Left kidney (tissue), 8 donors: ENCODE results near the gene BCL2L12. TPM values are rescaled to one million over a fixed set of nuclear protein-coding genes. Genes with fewer than 3 reads are reported as not detected.
"Not testable (repeated sequence)": the region's sequence is repeated elsewhere in the genome, so short reads cannot be mapped to it uniquely, and the experiment has no call there.

ENCODE experiments used
- DNase-seq: peaks from one replicate; pipeline ENCODE4 v3.0.0-alpha.2; 2013
- long read RNA-seq, 8 donors: transcript quantifications; one replicate each; lab custom pipeline, GENCODE V29; 2026
- polyA plus RNA-seq: library from polyadenylated mRNA; unstranded; fragments of 120-200 nt; gene quantifications from one replicate; pipeline ENCODE4 v1.2.1, GENCODE V29; 2013; ENCODE audit not compliant: insufficient read length

Gene BCL2L12, protein sequence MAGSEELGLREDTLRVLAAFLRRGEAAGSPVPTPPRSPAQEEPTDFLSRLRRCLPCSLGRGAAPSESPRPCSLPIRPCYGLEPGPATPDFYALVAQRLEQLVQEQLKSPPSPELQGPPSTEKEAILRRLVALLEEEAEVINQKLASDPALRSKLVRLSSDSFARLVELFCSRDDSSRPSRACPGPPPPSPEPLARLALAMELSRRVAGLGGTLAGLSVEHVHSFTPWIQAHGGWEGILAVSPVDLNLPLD
- polyA plus RNA-seq: 20.7 TPM
- long read RNA-seq, donor 1, transcript BCL2L12-212 (7 exons, 1,854 nt): major isoform, 6 of 14 reads
- long read RNA-seq, donor 1, partial matches to known transcripts: 5 of 14 reads
- long read RNA-seq, donor 1, other reads (novel, unspliced or antisense): 0 of 14 reads
- long read RNA-seq, donor 2, transcript BCL2L12-207 (6 exons, 893 nt): minor isoform, 5 of 16 reads
- long read RNA-seq, donor 2, transcript BCL2L12-212 (7 exons, 1,854 nt): major isoform, 9 of 16 reads
- long read RNA-seq, donor 2, partial matches to known transcripts: 0 of 16 reads
- long read RNA-seq, donor 2, other reads (novel, unspliced or antisense): 0 of 16 reads
- long read RNA-seq, donor 3, partial matches to known transcripts: 5 of 12 reads
- long read RNA-seq, donor 3, other reads (novel, unspliced or antisense): 0 of 12 reads
- long read RNA-seq, donor 4, partial matches to known transcripts: 0 of 3 reads
- long read RNA-seq, donor 4, other reads (novel, unspliced or antisense): 0 of 3 reads
- long read RNA-seq, donor 5, transcript BCL2L12-212 (7 exons, 1,854 nt): major isoform, 9 of 26 reads
- long read RNA-seq, donor 5, partial matches to known transcripts: 15 of 26 reads
- long read RNA-seq, donor 5, other reads (novel, unspliced or antisense): 0 of 26 reads
- long read RNA-seq, donor 6, transcript BCL2L12-212 (7 exons, 1,854 nt): major isoform, 8 of 35 reads
- long read RNA-seq, donor 6, partial matches to known transcripts: 22 of 35 reads
- long read RNA-seq, donor 6, other reads (novel, unspliced or antisense): 0 of 35 reads
- long read RNA-seq, donor 7, transcript BCL2L12-212 (7 exons, 1,854 nt): major isoform, 12 of 16 reads
- long read RNA-seq, donor 7, partial matches to known transcripts: 0 of 16 reads
- long read RNA-seq, donor 7, other reads (novel, unspliced or antisense): 0 of 16 reads
- long read RNA-seq, donor 8, transcript BCL2L12-212 (7 exons, 1,854 nt): major isoform, 5 of 6 reads
- long read RNA-seq, donor 8, partial matches to known transcripts: 0 of 6 reads
- long read RNA-seq, donor 8, other reads (novel, unspliced or antisense): 0 of 6 reads

DNA sequence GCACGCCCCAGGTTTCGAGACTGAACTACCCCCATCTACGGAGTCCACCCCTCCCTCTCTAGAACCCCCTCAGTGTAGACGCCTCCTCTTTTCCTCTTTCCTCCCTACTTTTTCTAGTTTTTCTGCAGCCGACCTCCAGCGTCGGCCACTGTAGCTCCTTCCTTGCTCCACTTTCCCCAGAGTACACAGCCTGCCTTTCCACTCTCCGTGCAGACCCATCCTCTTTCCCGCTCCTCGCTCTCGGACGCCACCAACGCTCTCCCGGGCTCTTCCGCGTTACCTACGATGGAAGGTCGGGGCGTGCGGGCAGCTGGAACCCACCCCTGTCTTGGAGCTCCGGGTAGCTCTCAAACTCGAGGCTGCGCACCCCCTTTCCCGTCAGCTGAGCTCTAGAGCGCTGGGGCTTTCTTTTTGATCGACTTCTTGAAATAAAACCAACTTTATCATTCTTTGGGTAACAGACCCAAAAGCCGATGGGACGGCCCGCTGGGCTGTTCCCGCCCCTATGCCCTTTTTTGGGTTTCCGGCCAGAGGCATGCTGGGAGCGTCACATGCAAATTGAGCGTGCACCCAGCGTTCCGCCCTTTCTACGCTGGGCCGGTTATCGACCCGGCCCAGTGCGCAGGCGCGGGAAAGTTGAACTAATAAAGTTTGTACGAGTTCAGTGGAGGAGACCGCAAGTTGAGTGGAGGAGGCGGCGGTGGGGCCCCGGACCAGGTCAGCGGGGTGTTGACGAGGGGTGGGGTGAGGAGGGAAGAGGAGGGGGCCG lies at the start of gene BCL2L12, which contains the start of gene IRF3:
TSS of gene BCL2L12 (plus strand) at position 583 of the 769 bp plus-strand sequence. CDS start 760 bp downstream, outside the sequence.
TSS of gene IRF3 (minus strand) at position 507 of the 769 bp plus-strand sequence. CDS start 1,019 bp downstream, outside the sequence.
- DNase-seq: peak; percentile 96

DNA sequence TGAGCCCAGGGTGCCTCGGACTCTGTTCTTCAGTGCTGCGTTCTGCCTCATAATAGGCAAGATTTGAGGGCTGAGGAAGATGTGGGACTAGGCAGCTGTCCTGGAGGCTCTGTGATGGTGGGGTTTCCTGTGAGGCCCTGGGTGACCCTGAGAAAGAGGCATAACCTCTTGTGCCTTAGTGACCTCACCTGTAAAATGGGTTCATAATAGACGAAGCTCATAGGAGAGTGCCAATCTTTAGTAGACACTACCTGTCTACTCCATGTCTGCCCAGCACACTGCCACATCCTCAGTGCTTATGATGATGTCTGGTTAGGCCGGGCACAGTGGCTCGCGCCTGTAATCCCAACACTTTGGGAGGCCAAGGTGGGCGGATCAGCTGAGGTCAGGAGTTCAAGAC lies 49.2 kb upstream of the BCL2L12 start:
- DNase-seq: no peak

DNA sequence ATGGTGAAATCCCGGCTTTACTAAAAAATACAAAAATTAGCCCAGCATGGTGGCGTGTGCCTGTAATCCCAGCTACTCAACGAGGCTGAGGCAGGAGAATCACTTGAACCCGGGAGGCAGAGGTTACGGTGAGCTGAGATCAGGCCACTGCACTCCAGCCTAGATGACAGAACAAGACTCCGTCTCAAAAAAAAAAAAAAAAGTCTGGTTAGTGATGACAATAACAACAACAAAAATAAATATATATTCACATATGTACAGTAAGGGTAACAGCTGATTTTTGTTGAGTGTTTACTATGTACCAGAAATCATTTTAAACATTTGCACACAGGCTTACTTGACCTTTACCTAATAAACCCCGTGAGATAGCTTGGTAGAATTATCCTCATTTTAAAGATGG lies 48.8 kb upstream of the BCL2L12 start:
- no peak for DNase-seq

DNA sequence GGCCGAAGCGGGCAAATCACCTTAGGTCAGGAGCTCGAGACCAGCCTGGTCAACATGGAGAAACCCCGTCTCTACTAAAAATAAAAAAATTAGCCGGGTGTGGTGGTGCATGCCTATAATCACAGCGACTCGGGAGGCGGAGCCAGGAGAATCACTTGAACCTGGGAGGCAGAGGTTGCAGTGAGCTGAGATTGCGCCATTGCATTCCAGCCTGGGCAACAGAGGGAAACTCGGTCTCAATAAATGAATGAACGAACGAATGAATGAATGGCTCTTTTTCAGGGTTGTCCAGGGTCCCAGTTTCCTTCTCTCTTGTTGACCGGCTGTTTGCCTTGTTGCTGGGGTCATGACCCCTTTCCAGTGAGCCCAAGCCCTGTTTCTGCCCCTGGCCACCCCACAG lies 47.9 kb upstream of the BCL2L12 start:
- not testable (repeated sequence) for DNase-seq

DNA sequence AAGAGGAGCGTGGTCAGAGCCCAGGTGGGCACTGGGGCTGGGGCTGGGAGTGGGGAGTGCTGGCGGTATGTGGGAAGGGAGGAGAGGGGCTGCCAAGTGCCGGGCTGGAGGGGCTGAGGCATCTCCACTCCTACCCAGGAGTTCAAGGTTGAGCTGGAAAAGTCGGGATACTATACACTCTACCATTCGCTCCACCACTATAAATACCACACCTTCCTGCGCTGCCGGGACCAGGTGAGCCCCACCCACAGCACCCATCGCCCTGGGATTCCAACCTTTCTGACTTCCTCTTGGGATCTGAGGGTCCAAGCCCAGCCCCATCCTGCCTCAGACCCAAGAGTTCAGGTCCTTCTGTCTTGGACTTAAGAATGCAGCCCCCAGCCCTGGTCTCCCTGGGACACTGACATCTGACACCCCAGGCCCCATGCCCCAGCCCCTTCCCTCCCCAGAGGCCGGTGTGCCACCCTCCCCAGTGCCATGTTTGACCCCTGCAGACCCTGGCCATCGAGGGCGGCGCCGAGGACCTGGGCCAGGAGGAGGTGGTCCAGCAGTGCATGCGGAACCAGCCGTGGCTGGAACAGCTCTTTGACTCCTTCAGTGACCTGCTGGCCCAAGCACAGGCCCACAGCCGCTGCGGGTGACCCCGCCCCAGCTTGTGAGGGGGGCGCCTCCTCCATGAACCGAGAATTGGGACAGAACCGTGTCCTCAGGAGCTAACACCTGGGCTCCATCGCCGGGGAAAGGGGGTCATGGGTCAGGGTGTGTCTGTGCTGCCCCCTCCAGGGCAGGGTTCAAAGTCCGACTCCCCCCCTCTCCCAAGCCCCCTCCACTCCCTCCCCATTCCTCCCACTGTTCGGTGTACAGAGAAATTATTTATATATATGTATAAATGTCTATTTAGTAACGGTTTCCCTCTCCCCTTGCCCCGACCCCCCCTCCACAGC lies 40.5 kb upstream of the BCL2L12 start:
- DNase-seq: no peak

DNA sequence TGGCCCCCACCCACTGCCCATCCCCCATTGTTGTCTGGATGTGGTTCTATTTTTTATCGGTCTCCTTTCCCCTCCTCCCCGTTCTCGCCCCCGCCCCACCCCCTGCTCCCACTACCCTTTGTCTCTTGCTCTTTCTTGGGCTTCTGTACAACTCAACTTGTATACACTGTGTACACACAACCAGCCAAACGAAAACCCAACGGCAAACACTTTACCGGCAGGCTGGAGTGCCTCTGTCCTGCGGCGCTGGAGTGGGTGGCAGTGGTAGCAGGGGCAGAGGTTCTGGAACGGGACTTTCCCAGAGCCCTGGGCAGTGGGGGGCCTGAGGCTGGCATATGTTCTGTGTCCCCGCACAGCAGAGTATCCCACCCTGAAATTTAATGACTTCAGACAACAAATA lies 39.5 kb upstream of the BCL2L12 start:
- DNase-seq: no peak

DNA sequence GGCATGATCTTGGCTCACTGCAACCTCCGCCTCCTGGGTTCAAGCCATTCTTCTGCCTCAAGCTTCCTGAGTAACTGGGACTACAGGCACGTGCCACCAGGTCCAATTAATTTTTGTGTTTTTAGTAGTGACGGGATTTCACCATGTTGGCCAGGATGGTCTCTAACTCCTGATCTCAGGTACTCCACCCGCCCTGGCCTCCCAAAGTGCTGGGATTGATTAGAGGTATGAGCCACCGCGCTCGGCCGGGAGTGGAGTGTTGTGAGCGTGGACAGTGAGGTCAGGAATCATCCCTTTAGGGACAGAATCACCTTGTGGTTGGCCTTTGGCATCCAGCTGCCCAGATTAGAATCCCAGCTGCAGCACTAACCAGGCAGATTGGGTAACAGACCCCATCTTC lies 36.1 kb upstream of the BCL2L12 start:
- no peak for DNase-seq

DNA sequence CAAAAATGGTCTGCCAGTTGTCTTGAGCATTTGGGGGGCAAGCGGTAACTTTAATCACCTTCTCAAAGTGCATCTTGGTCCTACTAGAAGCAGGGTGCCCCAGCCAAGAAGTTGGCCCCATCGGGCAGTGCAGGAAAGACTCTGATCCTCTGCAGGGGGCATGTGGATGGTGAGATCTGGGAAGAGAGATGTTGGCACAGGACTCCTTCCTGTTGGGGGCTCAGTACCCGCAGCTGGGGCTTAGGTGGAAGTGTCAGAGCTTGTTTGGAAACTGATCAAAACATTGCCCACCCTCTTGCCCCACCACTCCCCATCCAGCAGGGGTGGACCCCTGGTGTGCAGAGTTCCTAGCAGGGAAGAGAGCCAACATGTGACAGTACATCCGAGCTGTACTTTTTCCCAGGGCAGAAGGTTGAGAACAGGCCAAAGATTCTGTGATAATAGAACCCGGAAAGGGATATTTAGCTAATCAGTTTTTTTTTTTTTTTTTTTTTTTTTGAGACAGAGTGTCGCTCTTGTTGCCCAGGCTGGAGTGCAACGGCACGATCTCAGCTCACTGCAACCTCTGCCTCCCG lies 34.6 kb upstream of the BCL2L12 start:
- DNase-seq: no peak

DNA sequence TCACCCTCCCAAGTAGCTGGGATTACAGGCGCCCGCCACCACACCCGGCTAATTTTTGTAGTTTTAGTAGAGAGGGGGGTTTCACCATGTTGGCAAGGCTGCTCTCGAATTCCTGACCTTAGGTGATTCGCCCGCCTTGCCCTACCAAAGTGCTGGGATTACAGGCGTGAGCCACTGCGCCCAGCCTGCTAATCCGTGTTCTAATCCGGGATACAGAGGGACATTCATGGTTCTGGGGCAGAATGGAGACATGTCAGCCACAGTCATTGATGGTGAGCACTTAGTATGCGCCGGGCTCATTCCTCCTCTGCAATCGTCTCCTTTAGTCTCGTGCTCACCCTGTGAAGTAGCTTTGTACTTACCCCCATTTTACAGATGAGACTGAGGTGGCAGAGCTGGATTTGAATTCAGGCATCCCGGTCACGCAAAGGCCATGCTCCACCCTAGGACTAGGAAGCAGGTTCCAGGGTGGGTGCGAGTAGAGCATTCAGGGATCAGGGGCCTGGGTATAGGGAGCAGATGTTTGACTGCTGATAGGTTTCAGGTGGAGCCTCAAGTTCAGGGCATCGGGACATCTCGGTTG lies 34.0 kb upstream of the BCL2L12 start:
- DNase-seq: no peak

DNA sequence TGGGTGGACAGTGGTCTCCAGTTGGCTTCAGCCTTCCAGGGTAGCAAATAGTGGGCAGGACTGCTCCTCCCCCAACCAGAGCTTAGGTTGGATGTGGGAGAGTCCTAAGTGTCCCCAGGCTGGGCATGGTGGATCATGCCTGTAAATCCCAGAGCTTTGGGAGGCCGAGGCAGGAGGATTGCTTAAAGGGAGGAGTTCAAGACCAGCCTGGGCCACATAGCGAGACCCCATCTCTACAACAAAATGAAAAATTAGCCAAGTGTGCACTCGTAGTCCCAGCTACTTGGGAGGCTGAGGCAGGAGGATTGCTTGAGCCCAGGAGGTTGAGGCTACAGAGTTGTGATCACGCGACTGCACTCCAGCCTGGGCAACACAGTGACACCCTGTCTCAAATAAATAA lies 33.2 kb upstream of the BCL2L12 start:
- no peak for DNase-seq

DNA sequence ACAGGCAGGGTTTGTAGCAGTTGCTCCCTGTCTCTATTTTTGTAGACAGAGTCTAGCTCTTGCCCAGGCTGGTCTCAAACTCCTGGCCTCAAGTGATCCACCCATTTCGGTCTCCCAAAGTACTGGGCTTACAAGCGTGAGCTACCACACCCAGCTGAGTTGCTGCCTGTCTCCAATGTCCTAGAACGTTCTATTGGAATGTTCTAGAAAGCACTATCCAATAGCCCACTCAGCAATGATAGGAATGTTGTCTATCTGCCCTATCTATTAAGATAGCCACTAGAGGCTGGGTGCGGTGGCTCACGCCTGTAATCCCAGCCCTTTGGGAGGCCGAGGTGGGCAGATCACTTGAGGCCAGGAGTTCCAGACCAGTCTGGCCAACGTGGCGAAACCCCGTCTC lies 32.5 kb upstream of the BCL2L12 start:
- not testable (repeated sequence) for DNase-seq

DNA sequence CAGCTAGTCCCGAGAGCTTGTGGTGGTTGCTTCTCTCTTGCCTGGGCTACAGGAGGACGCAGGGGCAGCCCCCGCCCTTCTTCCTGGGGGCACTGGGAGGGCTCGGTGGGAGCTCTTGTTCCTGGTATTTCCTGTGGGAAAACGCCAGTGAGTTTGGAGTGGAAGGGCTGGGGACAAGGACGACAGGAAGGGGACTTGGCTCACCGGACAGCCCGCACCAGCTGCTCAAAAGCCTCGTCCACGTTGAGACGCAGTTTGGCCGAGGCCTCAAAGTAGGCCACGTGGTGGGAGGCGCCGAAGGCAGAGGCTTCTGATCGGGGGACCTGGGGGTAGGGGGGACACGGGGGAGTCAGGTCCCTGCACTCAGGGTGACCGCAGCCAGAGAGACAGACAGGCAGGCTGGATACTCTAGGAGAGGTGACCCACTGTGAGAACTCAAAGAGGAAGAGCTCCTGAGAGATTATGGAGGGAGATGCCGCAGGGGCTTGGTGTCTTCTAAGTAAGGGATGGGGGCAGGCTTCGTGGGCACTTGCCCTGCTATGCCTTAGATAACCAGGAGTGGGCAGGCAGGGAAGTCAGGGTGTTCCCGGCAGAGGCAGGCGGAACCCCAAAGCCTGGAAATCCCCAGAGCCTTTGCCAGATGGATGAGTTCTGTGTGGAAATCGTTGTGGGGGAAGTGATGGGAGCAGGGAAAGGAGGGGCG lies 30.1 kb upstream of the BCL2L12 start:
- no peak for DNase-seq

DNA sequence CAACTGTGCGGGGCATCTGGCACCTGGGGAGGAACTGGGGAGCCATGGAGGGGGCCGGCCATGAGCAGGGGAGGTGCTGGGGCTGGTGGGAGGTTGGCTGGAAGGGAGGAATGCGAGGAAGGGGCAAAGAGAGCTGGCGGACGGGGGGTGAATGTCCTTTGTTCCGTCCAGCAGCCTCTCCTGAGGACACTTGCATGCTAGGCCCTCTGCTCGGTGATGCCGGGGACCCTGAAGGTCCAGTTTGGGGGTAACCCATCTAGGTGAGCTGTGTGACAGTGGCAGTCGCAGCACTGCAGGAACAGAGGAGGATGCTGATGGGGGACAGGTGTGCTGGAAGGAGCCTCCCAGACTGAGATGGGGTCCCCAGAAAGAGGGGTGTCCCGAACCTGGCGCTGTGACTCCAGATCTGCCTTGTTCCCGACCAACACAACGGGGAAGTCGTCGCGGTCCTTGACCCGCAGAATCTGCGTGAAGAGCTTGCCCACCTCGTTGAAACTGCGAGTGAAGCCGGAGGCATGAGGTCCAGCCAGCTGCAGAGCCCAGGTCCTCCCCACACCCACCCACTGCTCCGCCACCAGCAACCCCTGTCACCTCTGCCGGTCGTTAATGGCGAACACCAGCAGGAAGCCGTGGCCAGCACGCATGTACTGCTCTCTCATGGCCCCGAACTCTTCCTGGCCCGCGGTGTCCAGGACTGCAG lies 29.4 kb upstream of the BCL2L12 start:
- DNase-seq: no peak

DNA sequence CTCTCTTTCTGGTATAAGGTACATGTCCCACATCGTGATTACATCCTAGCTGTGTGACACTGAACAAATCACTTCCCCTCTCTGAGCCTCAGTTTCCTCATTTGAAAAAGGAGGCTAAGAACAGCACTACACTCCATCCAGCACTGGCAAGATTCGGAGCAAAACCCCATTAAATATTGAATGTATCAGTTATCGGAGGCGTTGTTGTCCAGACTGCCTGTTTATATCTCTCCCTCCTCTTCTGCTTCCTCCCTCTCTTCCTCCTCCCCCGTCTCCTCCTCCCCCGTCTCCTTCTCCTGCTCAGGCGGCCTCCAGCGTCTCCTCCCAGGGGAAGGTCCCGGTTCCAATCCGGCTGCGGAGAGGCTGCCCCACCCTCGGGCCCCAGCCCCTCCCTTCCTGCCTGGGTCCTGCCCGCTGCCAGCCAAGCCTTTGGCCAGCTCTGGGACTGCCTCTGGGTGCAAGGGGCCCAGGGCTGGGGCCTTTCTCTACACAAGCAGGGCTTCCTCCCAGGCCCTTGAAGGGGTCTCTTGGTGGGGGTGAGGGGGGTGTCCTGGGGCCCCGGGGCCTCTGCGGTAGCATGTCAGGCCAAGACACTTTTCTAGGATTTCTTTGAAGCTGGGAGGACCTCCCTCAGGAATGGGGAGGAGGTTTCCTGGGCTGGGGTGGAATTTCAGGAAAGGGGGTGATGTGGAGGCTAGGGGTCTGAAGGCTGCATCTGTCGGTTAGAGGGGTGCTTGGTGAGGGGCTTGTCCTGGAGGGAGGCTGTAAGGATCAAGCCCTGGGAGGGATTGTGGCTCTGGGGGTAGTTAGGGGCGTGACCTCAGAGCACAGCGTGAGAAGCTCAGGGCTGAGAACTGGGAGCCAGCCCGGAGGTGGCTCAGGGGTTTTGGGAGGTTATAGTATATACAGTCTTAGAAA lies 27.7 kb upstream of the BCL2L12 start:
- no peak for DNase-seq

DNA sequence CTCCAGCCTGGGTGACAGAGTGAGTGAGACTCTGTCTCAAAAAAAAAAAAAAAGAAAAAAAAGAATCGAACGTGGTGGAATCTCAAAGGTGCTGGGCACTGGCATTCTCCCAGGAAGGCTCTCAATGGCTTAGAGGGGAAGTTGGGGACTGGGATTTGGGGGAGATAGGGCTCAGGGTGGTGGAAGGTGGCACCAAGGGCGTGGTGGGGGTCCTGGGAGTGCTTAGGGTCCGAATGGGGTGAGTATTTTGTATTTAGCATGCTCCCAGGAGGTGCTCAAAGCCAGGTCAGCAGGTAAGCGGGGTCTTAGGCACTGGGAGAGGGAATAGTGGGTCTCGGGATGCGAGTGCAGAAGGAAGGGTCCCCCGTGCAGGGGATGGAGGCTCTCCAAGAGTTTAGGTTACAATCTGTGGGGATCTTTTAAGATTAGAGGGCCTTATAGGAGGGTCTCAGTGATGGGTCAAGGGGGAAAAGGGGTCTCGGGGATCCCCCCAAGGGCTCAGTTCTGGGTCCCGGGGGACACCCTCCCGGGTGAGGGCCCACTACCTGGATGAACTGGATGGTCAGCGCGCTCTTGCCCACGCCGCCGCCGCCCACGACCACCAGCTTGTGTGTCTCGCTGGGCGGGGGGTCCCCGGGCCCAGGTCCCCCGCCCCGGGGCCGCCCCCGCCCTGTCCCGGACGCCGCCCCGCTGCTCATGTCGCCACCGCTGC lies 26.2 kb upstream of the BCL2L12 start:
- no peak for DNase-seq
